Tracheal epithelial cell (primary cell): ENCODE results near the gene MYL1. TPM values are rescaled to one million over a fixed set of nuclear protein-coding genes. Genes with fewer than 3 reads are reported as not detected.

ENCODE experiments used
- total RNA-seq: library from RNA; depleted of rRNA; stranded (reverse); fragments of >200 nt; gene quantifications from 2 replicates; pipeline ENCODE4 v1.2.1, GENCODE V29; 2014

Gene MYL1
- not detected in 2 replicates for total RNA-seq

GRCh38 chr2:210315015-210315788 lies at the start of gene MYL1:
Gene MYL1, minus strand, starts transcription at chr2:210315174. Its CDS starts 132 bp downstream, at chr2:210315042.

Other genes starting within 250 kb of the MYL1 start
- 7.5 and 8.0 TPM in 2 replicates for gene KANSL1L, start 143.8 kb downstream of the MYL1 start, total RNA-seq
- gene ACADL, start 89.7 kb downstream of the MYL1 start, total RNA-seq, result 0.21 and 0.48 TPM in 2 replicates
- 33.5 and 37.5 TPM in 2 replicates for gene LANCL1, start 161.6 kb upstream of the MYL1 start, total RNA-seq
- 19.8 and 21.4 TPM in 2 replicates for gene CPS1, start 241.4 kb upstream of the MYL1 start, total RNA-seq